Activated T-cell treated with anti-CD3 and anti-CD28 coated beads for 48 hours (primary cell): Measurements from ENCODE around the gene INPP5D.
"Not testable (repeated sequence)": the region's sequence is repeated elsewhere in the genome, so short reads cannot be mapped to it uniquely, and the experiment has no call there.

Source experiments
- DNase-seq: peaks from one replicate; pipeline ENCODE4 v3.0.0-alpha.2; 2020; ENCODE audit warnings: low read depth

INPP5D gene

GRCh38 chr2:233032551-233033320 lies 27.4 kb upstream of the INPP5D start, which contains the start of gene NEU2:
TSS of gene NEU2 (plus strand) at chr2:233032672. CDS start at chr2:233032672, 0 bp downstream.
- no peak for DNase-seq

- peak; percentile 18 for DNase-seq
Measured at GRCh38 chr2:233033672-233034071, 26.5 kb upstream of the INPP5D start.

GRCh38 chr2:233034091-233034882 lies 25.9 kb upstream of the INPP5D start:
- DNase-seq: no peak

DNA sequence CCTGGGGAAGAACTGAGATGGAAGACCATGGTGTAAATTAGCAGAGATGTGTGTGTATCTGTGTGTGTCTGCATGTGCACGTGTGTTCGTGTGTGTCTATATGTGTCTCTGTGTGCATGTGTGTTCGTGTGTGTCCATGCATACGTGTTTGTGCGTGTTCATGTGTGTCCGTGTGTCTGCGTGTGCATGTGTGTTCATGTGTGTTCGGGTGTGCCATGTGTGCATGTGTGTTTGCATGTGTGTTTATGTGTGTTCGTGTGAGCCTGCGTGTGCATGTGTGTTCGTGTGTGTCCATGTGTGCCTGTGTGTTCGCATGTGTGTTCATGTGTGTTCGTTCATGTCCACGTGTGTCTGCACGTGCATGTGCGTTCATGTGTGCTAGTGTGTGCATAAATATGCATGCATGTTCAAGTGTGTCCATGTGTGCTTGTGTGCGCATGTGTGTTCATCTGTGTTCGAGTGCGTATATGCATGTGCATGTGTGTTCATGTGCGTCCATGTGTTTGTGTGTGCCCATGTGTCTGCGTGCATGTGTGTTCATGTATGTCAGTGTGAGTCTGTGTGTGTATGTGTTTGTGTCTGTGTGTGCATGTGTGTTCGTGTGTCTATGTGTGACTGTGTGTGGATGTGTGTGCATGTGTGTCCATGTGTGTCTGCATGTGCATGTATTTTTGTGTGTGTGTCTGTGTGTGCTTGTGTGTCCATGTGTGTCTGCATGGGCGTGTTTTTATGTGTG lies 24.5 kb upstream of the INPP5D start:
- no peak for DNase-seq

DNA sequence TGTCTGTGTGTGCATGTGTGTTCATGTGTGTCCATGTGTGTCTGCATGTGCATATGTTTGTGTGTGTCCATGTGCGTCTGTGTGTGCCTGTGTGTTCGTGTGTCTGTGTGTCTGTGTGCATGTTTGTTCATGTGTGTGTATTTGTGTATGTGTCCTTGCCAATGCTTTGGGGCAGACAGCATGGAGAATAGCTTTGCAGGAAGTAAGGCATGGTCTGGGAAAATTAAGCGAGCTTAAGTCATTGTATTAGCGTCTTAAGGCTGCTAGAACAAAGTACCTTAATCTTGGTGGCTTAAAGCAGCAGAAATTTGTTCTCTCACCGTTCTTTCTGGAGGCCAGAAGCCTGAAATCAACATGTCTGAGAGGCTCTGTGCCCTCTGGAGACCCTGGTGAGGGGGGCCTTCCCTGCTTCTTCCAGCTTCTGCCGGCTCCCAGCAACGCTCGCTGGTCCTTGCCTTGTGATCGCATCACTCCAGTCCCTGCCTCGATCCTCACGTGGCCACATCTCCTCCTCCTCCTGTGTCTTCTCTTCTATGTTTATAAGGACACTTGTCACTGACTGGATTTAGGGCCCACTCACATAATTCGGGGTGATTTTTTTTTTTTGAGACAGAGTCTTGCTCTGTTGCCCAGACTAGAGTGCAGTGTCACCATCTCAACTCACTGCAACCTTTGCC lies 23.8 kb upstream of the INPP5D start:
- no peak for DNase-seq

DNA sequence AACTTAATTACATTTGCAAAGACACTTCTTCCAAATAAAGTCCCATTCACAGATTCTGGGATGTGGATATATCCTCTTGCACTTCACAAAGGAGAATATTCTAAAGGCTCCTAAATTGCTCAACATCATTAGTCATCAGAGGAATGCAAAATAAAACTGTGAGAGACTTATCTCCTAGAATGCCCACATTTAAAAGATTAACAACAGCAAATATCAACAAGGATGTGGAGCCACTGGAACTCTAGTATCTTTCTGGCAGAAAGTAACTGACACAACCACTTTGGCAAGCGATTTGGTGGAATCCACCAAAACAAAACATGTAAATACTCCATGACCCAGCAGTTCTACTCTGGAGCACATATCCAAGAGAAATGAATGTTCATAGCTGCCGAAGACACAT lies 23.1 kb upstream of the INPP5D start:
- DNase-seq: no peak

DNA sequence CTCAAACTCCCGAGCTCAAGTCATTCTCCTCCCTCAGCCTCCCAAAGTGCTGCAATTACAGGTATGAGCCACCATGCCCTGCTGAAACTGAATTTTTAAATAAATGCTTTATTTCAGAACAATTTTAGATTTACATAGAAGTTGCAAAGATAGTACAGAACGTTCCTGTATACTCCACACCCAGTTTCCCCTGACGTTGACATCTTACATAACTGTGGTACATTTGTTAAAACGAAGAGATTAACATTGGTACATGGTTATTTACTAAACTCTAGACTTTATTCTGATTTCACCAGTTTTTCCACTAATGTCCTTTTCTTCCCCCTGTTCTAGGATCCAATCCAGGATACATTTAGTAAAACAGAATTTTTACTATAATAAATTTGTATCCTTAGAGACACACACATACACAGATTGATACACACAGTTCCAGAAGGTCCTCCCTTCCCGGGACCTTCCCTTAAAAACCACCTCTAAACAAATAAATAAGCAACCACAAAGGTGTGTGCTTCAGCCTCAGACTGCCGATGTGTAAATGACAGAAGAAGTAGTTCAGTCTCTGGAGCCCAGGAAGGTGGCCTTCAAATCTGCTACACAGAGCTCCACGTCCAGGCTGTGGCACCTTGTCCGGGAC lies 20.8 kb upstream of the INPP5D start:
- no peak for DNase-seq

DNA sequence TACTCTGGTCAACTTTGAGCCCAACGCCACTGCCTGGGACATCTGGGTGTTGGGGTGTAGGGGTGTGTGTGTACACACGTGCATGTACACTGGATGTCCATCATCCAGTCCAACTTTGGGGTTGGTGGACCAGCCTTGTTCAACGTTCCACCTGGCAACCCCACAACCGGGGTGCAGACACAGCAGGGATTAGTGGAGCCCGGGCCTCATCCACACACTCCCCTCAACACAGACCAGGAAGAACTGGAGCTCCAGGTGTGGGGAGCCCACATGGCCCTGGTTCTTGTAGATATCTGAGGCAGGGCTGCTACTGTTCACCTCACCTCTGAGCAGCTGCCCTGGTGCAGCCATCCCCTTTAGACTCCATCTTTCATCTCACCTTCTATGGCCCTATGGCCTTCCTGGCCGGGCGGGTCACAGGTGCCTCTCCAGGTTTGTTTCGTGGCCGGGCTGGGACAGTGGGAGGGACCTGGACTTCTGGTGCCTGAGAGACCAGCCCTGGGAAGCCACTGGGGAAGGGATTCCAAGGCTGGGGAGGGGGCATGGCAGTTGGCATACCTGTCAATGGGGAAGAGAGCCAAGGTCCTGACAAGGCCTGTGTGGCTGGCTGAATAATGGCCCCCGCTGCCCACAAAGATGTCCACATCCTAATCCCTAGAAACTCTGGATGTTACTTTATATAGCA lies 20.2 kb upstream of the INPP5D start:
- DNase-seq: no peak

GRCh38 chr2:233040571-233040970 lies 19.6 kb upstream of the INPP5D start:
- DNase-seq: no peak

GRCh38 chr2:233041722-233042323 lies 18.3 kb upstream of the INPP5D start:
- DNase-seq: no peak

GRCh38 chr2:233042549-233042948 lies 17.6 kb upstream of the INPP5D start:
- no peak for DNase-seq

DNA sequence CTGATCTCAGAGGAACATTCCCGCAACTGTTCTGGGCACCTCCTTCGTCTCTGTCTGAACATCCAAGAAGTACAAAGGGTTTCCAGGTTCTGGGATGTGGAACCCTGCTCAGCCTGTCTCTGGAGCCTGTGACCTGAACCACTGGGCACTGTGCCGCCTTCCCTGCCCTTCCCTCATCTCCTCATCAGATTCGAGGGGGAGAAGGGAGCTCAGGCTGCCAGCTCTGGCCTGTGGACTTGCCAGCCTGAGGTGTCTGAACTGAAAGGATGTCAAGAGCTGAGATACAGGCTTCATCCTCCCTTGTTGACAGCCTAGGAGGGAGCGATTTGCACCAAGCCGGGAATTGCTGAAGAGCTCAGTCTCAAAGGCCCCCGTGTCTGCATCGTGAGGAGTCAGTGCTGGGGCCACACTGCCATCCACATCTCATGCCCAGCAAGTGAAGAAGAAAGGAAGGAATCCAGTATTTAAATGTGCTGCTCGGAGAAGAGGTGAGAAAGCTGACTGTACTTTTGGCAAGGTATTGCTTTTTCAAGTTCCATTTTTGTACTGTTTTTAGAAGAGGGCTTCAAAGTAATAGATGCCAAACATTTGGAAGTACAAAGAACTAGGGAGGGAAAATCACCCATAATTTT lies 15.1 kb upstream of the INPP5D start:
- no peak for DNase-seq

- DNase-seq: no peak
Measured at GRCh38 chr2:233047206-233047605, 12.9 kb upstream of the INPP5D start.

DNA sequence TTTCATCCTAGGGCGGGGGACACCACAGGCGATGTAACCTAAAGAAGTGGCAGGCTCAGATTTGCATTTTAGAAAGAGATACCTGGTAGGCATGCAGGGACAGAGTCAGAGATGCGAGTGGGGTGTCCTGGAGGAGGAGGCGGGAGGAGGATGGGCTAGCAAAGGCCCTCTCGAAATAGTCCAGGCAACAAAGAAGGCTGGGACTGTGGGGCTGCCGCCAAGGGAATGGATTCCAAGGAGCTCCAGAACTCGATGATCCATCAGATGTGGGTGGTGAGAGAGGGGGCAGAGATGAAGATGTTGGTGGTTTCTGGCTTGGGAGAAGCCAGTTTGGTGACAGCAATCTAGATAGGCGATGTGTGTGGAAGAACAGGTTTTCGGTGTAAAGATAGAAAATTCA lies 12.5 kb upstream of the INPP5D start:
- no peak for DNase-seq

- no peak for DNase-seq
Measured at GRCh38 chr2:233048569-233049193, 11.5 kb upstream of the INPP5D start.

- no peak for DNase-seq
Measured at GRCh38 chr2:233049194-233049761, 10.9 kb upstream of the INPP5D start.

DNA sequence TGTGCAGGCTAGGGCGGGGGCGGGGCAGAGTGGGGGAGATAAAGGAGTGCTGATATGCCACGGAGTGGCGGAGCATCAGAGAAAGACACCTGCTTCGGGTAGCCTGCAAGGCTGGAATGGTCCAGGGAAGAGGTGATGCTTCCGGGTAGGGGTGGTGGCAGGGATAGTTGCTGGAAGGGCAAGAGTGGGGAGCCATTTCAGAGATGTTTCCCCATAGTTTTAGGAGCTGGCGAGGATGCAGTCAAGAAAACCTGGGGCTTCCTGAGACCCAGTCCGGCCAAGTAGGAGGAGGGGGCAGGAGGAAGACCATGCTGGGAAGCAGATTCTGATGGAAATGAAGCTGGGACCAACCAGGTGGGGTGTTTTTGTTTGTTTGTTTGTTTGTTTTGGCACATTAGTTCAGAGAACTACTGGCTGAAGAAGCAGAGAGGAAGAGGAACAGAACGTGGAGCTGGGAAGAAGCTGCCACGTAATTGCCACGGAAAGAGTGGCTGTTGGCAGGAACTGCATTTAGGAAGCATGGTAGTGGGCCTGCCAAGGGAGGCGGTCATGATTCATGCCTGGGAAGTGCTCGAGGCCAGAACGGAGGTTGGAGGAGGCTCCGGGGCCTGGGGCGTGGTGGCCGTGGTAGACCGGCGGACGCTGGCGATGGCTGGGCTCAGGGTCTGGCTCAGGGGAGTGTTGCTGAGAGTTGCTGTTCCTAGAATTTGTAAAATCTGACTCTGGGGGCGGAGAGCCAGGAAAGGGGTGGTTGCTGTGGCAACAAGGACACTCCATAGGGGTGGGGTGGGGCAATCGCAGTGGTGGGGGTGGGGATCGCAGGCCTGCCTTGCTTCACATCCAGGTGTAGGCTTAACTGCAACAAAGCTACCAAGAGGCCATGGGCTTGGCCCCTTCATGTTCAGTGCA lies 8.6 kb upstream of the INPP5D start:
- DNase-seq: no peak

DNA sequence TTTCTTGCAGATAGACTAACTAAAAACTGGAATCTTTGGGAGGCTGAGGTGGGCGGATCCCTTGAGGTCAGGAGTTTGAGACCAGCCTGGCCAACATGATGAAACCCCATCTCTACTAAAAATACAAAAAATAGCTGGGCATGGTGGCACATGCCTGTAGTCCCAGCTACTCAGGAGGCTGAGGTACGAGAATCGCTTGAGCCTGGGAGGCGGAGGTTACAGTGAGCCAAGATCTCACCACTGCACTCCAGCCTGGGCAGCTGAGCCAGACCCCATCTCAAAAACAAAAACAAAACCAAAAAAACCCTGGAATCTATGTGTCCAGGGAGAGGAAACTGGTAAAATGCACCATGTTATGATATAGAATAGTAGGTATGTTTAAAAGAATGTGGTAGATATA lies 7.6 kb upstream of the INPP5D start:
- DNase-seq: not testable (repeated sequence)
